Dermis blood vessel endothelial cell (primary cell): ENCODE results near the gene NR6A1. TPM values are rescaled to one million over a fixed set of nuclear protein-coding genes. Genes with fewer than 3 reads are reported as not detected.

ENCODE experiments used
- DNase-seq: peaks from one replicate; pipeline ENCODE4 v3.0.0; 2010
- total RNA-seq: library from RNA; depleted of rRNA; stranded (reverse); fragments of >200 nt; gene quantifications from 2 replicates; pipeline ENCODE4 v1.2.3, GENCODE V29; 2014

The NR6A1 gene
- total RNA-seq, 1 donor from 2014 or later: 2.9 TPM

DNA sequence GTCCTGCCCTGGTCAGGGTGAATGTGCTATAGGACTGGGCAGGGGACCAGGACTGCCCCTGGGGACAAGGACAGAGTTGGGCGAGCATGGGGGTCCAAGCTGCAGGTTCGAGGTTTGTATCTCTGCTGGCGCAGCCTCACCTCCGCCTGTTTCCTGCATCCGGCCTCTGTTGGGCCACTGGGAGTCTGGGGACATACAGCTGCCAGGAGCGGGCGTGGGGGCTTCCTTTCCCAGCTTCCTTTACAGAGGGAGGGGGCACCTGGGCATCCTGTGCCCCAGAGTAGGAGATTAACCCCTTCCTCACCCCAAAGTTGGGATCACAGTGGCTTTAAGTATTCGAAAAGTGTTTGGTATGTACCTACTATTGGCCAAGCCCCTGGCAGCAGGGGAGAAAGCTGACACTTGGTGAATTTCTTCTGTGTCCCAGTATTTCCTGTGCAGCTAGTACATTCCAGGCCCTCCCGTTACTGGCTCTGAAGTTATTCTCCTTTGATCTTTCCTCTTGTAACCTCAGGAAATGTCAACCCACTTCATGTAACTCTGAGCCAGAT is 24.8 kb upstream of the NR6A1 start:
- DNase-seq: peak; percentile 66

DNA sequence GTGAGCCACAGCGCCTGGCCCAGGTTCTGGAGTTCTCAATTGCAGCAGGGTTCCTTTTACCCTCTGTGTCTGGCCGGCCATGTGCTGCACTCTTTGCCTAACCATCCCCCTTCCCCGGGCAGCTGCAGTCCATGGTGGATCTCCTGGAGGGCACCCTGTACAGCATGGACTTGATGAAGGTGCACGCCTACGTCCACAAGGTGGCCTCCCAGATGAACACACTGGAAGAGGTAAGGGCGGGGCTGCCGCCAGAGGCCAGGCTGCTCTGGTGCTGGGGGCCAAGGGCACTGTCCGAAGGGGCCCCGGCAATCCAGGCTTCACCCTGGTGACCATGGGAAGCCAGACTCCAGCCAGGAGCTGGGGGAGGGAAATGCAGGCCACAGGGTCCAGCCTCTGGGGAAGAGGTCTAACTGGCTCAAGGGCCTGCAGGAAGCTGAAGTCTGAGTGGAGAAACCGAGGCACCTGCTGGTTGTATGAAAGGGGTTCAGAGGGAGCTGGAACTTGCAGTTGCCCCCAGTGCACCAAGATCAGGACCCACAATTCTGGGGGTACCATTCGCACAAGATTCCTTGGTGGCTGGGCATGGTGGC is 23.9 kb upstream of the NR6A1 start:
- no peak for DNase-seq

DNA sequence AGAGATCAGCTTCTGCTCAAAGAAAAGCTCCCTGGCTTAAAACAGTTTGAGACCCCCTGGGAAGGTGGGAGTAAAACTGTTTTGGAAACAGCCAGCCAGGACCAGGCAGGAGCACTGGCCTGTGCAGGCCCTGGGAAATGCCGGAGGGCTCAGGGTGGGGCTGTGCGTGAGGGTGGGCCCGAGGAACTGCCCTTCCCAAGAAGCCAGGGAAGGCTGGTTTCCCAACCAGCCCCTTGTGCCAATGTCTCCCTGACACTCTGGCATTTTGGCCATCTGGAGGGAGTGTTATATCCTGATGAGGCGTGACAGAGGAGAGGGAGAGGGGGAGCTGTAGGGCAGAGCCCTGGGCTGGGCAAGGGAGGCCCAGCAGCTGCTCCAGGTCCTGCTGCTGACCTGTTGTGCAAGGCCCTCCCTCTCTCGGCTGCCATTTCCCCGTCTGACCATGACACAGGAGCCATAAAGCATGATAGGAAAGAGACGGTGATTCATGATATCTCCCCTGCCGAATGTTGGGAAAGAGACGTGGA is 22.0 kb upstream of the NR6A1 start:
- DNase-seq: no peak

DNA sequence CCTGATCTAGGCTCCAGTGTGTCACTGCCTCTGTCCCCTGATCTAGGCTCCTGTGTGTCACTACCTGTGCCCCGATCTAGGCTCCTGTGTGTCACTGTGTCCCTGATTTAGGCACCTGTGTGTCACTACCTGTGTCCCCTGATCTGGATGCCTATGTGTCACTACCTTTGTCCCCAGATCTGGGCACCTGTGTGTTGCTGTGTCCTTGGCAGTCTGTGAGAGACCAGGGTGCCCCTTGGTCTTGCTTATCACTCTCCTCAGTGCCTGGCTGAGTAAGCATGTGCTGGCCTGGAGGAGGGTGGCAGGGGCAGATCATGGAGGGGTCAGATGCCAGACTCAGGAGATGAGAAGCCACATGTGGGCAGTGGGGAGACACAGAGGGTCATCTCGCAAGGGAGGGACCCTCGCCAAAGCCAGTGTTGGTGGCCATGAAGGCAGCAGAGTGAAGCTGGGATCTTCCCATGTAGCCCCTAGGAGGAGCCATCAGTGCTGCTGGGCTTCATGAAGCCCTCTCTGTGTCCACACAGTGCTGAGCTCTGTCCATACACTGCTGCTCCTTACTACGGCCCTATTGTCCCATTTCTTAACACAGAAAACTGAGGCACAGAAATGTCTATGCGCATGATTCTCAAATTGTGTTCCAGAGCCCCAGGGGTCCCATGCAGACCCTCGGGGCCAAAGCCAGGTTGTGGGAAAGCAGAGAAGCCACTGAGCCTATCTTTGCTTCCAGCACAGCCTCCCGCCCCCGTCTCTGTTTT is 21.3 kb upstream of the NR6A1 start:
- DNase-seq: no peak

DNA sequence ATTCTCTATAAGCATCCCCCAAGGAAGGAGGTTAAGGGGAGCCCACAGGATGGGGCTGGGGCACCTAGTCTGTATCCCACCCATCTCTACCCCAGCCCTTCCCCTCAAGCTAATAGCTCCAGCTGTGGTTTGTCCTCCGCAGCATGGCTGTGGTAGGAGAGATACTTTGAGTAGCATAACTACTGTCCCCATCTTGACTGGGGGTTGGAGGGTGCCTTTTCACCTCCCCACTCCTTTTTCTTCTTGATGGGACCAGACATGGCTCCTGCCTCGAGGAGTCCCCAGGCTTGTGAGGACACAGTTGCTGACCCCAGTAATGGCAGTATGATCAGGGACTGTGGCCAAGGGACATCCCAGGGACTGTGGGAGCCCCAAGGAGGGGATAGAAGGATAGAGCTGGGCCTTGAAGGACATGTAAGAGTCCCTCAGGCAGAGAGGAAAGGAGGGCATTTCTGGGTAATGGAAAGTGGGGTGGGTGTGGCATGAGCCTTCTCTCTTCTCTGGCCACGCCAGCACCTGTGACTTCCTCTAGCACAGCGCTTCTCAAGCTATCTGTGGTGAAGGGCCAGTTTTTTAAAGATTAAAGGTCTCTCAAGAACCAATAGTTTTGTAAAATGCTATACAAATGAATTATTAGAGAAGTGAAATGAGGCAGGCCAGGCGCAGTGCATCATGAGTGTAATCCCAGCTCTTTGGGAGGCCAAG is 19.8 kb upstream of the NR6A1 start:
- no peak for DNase-seq

DNA sequence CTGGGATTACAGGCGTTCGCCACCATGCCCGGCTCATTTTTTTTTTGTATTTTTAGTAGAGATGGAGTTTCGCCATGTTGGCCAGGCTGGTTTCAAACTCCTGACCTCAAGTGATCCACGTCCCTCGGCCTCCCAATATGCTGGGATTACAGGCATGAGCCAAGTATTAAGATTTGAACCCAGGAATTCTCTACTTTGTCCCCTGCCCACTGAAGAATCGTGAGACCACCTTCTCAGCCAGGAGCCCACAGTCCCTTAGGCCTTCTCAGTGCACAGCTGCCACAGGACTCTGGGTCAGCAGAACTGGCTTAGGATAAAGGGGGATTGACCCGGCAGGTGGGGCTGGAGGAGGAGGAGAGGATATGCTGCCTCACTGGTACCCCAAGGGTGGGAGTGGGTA is 19.2 kb upstream of the NR6A1 start:
- no peak for DNase-seq

DNA sequence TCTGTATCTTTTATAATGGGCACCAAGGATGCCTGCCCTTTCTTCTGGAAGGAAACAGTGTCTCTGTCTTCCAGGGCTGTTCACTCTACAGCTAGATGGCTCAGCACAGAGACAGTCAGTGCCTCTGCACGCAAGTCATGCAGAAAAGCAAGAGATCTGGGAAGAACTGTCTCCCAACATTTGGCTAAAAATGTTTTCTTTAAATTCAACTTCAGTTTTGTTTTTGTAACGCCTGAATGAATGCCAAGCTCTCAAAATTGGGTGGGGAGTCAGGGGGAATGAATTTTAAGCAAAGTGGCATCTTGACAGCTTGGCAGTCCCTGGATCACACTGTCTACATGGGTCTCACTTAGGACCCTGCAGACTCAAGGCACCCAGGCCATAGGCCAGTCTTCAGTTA is 18.4 kb upstream of the NR6A1 start:
- no peak for DNase-seq

DNA sequence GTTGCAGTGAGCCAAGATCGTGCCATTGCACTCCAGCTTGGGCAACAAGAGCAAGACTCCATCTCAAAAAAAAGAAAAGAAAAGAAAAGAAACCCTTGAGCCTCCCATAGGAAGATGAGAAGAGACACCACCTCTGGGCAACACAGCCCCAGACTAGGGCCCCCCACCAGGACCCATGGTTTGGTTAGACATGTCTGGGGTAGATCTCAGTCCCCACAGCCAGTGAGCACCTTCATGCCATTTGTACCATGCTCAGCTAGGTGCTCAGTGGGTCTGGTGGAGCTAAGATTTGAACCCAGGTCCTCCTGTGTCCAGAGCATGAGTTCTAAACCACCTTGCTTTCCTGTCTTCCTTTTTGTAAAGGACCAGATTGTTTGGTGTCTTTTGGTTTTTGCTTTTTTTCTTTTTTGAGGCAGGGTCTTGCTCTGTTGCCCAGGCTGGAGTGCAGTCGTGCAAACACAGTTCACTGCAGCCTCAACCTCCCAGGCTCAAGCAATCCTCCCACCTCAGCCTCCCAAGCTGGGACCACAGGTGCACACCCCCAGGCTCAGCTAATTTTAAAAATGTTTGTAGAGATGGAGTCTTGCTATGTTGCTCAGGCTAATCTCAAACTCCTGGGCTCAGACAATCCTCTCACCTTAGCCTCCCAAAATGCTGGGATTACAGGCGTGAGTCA is 17.6 kb upstream of the NR6A1 start:
- DNase-seq: no peak

DNA sequence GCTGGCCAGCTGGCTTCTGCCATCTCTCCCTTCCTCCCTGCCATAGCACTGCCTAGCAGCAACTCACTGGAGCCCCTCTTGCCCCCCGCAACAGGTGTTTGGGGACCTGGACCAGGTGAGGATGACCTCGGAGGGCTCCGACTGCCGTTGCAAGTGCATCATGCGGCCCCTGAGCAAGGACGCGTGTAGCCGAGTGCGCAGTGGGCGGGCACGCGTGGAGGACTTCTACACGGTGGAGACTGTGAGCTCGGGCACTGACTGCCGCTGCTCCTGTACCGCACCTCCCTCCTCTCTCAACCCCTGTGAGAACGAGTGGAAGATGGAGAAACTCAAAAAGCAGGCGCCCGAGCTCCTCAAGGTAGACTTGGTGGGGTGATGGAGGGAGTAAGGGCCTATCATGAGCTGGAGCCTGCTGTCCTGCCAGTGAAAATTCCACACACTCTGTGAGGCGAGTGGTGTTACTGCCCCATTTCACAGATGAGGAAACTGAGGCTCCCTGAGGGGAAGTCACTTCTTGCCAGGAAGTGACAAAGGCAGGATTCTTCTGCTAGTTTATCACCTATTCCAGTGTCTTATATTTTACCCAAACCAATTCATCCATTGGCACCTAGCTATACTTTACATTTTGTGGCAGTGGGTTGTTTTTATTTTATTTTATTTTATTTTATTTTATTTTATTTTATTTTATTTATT is 15.9 kb upstream of the NR6A1 start:
- no peak for DNase-seq

DNA sequence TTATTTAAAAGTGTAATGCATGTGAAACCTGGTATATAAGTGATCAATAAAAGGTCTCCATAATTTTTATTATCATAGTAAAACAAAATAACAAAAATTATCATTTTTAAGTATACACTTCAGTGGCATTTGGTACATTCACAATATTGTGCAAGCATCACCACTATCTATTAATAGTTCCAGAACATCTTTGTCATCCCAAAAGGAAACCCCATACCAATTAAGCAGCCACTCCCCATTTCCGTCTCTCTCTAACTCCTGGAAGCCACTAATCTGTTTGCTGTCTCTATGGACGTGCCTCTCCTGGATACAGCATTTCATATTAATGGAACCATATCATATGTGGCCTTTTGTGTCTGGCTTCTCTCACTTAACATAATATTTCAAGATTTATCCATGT is 13.4 kb upstream of the NR6A1 start:
- no peak for DNase-seq

DNA sequence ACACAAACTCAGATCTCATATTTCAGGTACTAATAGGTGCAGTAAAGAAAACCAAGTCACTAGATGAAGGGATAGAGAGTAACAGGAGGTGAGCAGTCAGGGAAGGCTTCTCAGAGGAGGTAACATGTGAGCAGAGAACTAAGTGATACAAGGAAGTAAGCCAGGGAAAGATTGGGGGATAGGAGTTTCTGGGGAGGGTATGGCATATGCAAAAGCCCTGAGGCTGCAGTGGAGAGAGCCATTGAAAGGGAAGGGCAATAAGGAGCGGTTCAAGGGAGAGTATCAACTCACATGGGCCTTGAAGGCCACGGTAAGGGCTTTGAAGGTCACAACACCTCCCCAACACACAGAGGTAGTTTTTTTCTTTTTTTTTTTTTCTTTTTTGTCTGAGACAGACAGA is 12.7 kb upstream of the NR6A1 start:
- DNase-seq: no peak

DNA sequence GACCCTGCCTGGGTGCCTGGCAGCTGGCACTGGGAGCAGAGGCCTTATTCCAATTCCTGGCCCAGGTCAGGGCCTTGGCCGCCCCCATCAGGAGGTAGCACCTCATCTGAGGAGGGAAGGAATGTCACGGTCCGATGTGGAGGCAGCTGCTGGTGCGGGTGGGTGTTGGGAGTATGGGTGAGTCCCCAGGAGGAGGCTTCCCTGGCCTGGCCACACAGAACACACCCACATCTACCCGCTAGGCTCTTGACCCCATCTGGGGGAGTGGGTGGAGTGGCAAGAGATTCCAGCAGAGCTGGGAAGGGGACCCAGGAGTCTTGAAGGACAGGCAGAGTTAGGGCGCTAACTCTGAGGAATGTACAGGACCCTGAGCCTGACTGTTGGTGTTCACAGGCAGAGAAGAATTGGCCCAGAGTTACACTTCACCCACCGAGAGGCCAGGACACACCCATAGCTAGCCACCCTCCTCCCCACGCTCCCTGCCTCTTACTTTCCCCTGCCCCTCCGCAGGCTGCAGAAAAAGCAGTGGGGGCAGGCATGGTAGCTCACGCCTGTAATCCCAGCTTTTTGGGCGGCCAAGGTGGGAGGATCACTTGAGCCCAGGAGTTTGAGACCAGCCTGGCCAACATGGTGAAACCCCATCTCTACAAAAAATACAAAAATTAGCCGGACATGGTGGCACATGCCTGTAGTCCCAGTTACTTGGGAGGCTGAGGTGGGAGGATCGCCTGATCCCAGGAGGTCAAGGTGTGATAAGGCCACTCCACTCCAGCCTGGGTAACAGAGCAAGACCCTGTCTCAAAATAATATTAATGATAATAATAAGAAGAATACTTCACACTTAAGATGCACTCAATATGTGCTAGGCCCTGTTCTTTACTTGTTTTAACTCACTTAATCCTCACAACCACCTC is 11.8 kb upstream of the NR6A1 start:
- no peak for DNase-seq

DNA sequence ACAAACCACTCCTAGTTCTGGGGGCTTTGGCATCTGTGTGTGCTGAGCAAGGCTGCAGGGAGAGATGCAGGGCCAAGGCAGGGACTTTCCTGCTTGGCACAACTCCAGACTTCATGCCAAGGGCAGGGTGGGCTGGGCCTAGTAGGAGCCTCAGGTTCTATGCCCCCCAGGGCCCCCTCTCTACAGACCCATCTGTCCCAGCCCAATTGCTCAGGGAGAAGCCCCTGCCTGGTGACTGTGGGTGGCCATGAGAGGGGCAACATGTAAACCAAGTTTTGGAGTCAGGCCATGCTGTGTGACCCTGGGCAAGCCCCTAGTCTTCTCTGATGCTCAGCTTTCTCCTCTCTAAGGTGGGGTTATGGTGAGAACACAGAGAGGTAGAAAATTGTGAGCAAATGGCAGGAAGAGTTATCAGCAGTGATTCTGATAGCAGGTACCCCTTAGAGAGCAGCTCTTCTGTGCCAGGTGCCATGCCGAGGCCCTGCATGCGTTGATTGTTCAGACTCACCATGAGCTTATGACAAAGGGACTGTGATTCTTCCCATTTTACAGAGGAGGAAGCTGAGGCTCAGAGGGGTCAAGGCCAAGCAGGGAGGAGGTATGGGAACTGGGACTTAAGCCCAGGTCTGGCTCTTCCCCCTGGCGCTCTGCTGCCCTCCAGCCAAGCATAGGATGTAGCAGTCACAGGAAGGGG is 11.0 kb upstream of the NR6A1 start:
- no peak for DNase-seq

DNA sequence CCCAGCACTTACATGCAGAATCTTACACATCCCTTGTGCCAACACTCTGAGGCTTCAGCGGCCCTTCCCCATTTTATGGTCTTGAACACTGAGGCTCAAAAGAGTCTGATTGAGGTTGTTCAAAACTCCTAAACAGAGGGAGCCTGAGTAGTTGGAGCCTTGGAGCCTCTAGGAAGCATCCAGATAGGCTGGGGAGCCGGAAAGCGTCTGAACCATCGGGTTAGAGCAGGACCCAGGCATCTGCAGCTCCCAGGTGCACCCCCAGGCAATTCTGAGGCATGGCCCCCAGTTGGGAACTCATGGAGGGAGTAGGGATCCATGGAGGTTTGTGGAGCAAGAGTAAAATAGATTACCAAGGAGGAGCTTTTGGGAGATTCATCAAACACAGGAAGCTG is 9.6 kb upstream of the NR6A1 start:
- DNase-seq: no peak

DNA sequence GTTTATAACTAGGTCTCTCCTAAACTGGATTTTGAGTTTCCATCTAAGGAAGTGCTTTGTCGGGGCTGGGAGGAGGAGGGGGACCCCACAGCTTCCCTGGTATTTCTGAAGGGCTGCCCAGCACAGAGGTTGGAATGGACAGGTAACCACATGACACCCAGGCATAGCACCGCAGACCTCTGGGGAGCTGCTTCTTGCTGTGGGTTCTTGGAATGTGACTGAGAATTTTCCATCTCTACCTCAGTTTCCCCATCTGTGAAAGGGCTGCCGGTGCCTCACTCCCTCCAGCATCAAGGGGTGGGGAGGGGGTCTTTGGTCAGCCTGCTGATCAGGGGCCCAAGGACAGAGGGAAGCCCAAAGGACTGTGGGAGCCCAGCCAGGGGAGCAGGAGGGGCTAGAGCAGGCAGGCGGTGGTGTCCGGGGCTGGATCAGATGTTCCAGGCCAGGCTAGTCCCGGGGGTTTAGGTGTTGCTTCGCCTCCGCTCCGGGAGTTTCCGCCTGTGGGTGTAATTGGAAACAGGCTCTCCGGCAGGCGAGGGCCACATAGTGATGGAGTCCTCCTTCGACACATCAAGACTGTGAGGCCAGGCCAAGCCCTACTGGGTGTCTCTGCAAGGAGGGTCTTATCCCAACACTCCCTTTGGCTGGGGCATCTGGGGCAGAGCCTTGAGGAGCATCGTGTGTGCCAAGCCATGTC is 9.1 kb upstream of the NR6A1 start:
- no peak for DNase-seq

DNA sequence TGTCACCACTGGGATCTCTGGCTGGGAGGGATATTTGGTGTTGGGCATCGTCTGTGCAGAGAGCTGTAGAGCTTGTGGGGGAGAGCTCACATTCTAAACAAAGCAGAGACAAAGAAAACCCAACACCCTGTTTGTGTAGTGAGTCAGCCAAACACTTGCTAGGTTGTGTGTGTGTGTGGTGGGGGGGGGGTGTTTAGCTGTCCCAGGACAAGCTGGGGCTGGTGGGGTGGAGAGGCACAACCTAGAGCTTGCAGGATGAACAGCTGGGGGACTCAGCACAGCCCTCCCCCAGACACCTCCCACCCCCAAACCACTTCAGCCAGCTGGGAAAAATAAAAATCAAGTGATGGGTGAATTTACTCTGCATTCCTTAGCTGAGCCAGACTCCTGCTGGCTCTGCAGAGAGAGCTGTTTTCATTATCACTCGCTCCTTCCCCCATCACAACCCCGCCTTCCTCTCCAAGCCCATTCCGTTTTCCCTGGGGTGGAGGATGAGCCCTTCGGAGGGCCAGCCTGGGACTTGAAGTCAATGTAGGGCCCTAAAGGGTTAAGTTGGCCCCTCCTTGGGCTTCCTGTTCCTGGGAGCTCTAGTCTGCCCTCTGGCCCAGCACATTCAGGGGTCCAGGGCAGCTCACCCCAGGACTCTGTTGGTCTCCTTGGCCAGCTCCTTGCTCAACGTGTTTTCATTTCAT is 8.4 kb upstream of the NR6A1 start:
- peak; percentile 55 for DNase-seq

DNA sequence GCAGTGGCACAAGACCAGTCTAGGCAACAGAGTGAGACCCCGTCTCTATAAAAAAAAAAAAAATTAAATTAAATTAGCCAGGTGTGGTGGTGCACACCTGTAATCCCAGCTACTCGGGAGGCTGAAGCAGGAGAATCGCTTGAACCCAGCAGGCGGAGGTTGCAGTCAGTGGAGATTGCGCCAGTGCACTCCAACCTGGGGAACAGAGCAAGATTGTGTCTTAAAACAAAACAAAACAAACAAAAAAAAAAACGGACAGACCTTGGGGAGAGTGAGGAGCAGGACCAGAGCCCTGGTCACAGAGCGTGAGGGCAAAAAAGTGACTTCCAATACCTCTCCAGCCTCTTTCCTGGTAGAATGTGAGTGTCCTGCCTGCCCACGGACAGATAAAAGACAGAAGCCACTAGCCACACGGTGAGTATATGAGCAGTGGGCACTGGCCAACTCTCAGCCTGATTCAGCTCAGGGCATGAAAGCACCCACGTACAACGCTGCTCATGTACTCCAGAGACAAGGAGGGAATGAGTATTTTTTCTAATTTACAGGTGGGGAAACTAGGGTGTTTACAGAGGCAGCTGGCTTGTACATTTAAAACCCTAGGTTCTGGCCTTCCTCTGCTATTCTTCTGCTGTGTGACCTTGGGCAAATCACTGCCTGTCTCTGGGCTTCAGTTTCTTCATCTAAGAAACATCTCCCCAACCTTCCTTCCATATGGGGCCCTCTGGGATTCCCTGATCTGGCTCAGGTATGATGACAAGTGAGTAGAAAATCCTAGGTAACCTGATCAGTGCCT is 7.7 kb upstream of the NR6A1 start:
- no peak for DNase-seq

DNA sequence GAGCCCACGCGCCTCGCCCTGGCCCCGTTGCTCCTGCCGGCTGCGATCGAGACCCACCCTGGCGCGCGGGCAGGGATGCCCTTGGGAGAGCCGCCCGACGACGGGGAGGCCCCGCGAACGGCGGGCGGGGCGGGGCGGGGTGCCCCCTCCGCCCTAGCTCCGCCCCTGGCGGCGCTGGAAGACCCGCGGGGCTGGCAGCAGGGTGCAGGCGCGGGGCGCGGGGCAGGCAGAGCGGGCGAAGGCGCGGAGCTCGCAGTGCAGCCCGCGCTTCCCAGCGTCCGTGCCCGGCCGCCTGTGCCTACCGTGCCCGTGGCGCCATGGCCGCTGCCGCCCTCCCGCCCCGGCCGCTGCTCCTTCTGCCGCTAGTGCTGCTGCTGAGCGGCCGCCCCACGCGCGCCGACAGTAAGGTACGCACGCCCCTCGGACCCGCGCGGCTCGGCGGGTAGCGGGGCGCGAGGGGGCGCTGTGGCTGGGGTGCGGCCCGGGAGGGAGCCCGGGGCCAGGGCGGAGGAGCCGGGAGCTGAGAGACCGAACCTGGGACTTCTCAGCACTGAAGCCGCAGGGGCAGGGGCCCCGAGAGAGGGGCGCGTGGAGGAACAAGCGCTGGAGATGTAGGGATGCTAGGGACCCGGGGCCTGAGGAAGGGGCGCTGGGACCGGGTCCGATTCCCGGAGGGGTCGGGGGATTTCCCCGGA is 6.0 kb upstream of the NR6A1 start, which contains the start of gene OLFML2A:
Gene OLFML2A (plus strand): TSS at position 180 of the 695 bp plus-strand sequence. CDS start 138 bp downstream, at position 318.
- DNase-seq: peak; percentile 37
